SH-SY5Y (cell line): ENCODE data around the gene GABRA4.

Experiments used
- GATA2 ChIP-seq: IDR thresholded peaks from 2 replicates; pipeline ENCODE4 v1.6.1; 2011; ENCODE audit warnings: mild to moderate bottlenecking, low read depth, low read length
- GATA3 ChIP-seq: IDR thresholded peaks from 2 replicates; pipeline ENCODE4 v1.6.1; 2011; ENCODE audit warnings: low read depth, mild to moderate bottlenecking, low read length, moderate library complexity

Gene GABRA4

DNA sequence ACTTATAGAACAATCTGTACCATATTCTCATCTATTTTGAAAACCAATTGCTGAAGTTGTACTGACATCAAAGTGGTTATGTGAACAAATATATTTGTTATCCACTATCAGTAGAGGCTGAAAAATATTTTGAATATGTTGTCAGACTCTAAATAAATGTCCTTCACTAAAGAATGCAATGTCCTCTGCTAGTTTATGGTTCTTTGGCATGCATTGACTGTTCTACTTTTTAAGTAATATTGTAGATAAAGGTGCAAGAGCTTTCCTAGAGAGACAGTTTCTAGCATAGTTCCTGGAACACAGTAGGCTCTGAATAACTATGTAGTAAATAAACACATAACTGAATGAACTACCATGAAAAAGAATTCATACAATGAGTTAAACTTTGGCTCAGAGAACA, 66.2 kb downstream of the GABRA4 start:
- TF ChIP-seq GATA2, result no peak
- TF ChIP-seq GATA3, result no peak

DNA sequence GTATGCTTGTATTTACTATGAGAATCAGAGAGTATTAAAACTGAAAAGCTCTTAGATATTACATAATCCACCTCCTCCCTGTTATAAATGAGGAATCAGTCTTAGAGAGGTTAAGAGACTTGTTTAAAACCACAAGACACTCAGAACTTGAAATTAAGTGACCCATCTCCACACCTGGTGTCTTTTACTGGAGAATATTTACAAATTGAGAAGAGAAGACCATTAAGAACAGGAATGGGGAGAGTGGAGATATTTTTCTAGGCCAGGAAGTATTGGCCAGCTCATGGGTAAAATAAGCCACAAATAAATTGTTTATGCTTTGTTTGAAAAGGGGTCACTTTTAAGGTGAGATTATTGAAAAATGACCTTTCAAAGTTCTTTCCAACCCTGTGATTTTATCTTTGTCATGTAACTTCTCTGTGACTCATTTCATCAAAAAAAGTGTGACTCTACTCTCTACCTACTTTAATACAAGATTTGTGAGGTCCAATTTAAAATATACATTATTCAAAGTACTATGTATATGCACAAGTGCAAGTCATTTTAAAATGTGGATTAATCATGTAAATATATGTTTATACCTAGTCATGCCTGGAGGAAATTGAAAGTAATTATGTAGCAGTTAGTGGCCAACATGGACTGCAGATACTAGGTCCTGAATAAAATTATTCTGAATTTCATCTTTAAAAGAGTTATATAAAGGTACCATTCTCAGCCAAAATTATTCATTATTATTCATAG, 68.4 kb downstream of the GABRA4 start:
- TF ChIP-seq GATA2 (no peak), GATA3 (no peak)

DNA sequence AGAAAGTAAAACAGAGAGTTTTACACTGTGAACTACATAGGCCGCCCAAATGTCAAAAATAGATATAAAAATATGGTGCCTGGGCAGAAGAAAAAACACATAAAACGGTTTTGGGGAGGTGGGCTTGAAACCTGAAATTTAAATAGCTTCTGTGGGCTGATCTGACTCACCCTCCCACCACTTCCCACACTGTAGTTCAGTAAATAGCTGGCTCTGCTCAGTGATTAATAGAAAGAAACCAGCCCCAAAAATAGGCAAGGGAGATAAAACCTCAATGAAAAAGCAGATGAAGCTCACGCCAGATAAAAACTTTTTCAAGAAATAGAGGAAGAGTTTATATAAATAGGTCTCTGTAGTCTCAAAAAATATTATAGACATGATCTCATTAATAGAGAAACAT, 71.2 kb downstream of the GABRA4 start:
- no peak for TF ChIP-seq GATA2

DNA sequence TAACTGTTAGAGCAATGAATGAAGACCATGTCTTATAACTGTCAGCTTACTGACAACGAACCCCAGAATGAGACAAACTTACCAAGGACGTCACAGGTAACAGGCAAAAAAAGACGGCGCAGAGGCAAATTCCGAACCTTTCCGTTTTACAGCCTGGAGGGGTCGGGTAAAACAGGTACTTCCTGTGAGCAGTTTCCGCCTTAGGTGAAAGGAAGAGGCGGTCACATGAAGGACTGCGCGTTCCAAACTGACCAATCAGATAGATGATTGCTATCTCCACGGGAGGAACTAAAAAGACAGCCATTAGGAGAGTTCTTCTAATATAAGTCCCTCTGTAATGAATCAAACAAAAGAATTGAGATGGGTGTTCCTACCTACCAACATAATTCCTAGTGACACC, 84.3 kb downstream of the GABRA4 start, which contains the start of gene COX7B2:
TSS of gene COX7B2 (minus strand) at position 168 of the 400 bp plus-strand sequence. CDS start 174,053 bp downstream, outside the sequence.
- TF ChIP-seq GATA3 (no peak), GATA2 (no peak)

DNA sequence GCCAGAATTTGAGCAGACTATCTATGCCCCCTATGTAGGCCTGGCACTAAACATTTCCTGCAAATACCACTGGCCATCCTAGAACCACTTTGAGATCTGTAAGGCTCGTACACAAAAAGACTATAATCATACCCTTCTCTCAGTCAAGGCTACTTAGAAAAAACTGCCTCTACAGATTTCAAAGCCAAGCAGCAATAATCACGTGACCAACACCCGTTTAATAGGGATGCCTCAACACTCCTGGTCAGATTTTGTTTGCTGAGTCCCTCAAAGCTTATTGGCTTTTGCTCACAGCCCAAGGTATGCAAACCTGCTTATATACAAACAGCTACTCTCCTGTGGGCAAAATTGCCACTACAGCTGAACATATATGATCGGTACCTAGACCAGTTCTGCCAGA, 85.2 kb downstream of the GABRA4 start:
- TF ChIP-seq GATA2, result no peak
- no peak for TF ChIP-seq GATA3

DNA sequence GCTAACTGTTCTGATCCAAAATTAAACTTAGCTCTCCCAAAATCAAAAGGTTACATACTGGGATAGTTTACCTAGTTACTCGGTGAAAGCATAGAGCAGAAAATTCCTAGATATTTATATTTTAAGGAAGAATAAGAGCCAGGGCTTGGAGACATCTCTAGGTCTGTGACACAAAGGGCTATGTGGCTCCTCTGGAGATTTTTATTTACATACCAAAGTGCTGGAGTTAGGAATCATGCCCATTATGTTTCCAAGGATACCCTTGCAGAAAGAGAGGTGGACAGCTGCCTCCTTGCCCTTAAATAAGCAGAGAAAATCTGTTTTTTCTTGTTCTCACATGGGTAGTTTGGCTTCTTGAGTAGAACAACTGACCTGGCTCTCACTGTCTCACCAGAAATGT, 93.3 kb downstream of the GABRA4 start:
- no peak for TF ChIP-seq GATA2
- TF ChIP-seq GATA3, result no peak

DNA sequence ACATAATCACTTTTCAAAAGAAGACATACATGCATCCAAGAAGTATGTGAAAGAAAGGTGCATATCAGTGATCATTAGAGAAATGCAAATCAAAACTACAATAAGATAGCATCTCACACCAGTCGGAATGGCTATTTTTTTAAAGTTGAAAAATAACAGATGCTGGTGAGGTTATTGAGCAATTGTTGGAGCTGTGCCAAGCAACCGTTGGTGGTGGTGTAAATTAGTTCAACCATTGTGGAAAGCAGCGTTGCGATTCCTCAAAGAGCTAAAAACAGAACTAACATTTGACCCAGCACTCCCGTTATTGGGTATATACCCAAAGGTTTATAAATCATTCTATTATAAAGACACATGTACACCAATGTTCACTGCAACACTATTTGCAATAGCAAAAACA, 98.6 kb downstream of the GABRA4 start:
- no peak for TF ChIP-seq GATA3
- no peak for TF ChIP-seq GATA2

DNA sequence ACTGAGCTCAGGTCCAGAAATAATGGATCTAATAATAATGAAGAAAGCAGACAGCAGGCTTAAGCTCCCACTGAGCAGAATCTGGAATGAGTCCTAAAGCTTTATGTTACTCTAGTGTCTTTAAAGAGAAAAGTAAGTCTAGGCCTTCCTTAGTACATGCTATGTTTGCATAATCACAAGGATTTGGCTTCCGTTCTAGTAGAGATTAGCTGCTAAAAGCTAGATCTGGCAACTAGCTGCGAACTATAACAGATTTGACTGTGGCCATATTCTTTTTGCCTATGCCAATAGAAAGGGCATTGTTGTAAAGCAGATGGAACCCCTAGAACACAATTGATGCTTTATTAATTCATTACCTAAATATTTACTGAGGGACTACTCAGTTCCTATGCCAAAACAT, 103.3 kb downstream of the GABRA4 start:
- TF ChIP-seq GATA3 (no peak), GATA2 (no peak)

DNA sequence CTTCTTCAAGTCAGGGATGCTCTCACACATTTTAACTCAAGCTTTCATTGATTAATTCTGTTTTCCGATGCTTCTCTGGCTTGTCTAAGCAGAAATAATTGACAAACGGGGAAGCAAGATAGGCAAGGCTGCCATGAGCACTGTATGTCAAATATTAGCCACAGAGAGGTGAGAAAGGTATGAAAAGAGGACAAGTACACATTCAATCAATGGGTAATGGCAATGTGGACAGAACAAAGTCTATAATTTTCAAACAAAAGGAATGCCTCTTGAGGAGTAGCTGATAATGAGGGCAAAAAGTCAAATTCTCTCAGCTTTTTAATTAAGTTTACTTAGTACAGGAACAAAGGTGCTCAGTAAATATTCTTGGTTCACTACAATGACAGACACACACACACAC, 104.0 kb downstream of the GABRA4 start:
- no peak for TF ChIP-seq GATA3
- no peak for TF ChIP-seq GATA2

DNA sequence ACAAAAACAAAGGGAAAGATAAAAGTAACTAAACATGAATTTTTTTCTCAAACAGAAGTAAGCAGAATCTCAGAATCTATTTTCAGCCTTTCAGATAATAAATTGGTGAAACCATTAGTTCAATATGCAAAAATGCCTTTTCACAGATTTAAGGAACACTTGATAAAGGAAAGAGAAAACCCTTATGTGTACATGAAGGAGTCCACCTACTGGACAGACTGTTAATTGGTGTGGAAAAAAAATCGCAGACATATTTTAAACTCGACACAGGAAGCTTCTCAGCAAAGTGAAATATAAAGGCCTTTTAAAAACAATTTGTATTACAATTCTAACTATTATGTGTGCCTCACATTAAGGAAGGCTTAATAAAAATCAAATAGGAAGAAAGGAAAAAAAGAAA, 106.7 kb downstream of the GABRA4 start:
- TF ChIP-seq GATA3 (no peak), GATA2 (no peak)

DNA sequence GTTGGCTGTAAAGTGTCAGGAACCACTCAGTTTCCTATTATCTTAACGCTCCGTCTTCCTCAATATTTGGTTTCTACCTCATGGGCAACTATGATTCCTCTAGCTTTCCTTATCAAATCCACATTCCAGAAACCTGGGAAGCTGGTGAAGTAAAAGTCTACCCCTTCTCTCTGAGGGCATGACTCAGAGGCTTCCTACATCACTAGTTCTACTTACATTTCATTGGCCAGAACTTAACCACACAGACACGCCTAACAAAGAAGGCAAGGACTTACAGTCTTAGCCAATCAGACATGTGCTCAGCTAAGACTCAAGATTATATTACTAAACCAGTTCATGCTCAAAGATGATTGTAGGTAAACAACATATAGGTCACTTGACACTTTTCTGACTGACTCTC, 114.7 kb downstream of the GABRA4 start:
- TF ChIP-seq GATA2 (no peak), GATA3 (no peak)

DNA sequence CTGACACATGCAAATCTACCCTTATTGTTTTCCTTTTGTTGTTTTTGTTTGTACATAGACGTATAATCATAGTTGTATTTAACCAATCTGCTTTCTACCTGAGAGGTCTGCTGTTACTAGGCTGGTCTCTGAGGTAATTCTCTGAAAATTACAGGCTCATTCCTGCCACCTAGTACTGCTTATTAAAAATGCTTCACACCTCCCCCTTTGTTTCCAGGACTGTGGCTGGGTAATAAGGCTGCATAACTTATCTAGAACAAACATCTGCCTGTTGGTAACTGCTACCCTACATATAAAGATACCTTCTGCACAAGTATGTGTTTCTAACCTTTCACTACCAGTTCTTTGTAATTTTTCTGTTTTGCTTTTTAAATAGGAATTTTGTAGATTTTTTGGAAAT, 118.6 kb downstream of the GABRA4 start:
- TF ChIP-seq GATA3 (no peak), GATA2 (no peak)

DNA sequence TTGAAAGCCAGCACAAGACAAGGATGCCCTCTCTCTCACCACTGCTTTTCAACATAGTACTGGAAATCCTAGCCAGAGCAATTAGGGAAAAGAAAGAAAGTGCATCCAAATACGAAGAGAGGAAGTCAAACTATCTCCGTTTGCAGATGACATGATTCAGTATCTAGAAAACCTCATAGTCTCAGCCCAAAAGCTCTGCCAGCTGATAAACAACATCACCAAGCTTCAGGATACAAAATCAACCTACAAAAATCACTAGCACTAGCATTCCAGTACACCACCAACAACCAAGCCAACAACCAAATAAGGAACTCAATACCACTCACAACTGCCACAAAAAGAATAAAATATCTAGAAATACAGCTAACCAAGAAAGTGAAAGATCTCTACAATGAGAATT, 123.0 kb downstream of the GABRA4 start:
- TF ChIP-seq GATA3 (no peak), GATA2 (no peak)
